ENCODE data around the gene RGS3.
"Not testable (repeated sequence)": the region's sequence is repeated elsewhere in the genome, so short reads cannot be mapped to it uniquely, and the experiment has no call there.

Gene RGS3

DNA sequence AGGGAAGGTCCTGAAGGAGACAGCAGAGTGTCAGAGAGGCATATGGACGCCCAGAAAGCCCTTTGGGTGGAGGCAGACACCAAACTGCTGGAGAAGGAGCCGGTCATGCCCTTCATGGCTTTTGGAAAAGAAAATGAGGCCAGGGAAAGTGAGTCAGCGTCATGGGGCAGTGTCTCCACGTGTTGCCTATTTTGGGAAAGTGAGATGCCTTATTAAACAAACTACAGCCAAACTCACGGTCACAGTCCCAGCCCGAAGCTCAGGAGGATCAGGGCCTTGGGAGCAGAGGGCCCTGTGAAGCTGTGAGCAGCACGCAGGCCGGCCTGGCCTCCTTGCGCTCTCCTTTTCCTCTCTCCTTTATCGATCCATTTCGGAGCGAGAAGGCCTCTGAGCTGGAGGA lies 25.0 kb downstream of the RGS3 start:
- DNase-seq (ENCODE audit: low spot score): no peak

DNA sequence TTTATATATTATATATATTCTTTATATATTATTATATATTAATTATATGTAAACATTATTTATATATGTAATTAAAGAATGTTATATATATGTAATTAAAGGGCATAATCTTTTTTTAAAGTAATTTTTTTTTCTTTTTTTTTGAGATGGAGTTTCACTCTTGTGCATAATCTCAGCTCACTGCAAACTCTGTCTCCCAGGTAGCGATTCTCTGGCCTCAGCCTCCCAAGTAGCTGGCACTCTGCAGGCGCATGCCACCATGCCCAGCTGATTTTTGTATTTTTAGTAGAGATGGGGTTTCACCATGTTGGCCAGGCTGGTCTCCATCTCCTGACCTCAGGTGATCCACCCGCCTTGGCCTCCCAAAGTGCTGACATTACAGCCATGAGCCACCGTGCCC lies 27.6 kb downstream of the RGS3 start:
- not testable (repeated sequence) for DNase-seq (ENCODE audit: low spot score)

- DNase-seq (ENCODE audit: low spot score): no peak
These were observed 29.0 kb downstream of the RGS3 start for GRCh38 chr9:113492343-113493202.

GRCh38 chr9:113493203-113493520 lies 29.6 kb downstream of the RGS3 start:
- no peak for DNase-seq (ENCODE audit: low spot score)

- DNase-seq (ENCODE audit: low spot score): no peak
These were observed 32.0 kb downstream of the RGS3 start for GRCh38 chr9:113495526-113495925.

GRCh38 chr9:113497051-113497450 lies 33.5 kb downstream of the RGS3 start:
- DNase-seq (ENCODE audit: low spot score): no peak

DNA sequence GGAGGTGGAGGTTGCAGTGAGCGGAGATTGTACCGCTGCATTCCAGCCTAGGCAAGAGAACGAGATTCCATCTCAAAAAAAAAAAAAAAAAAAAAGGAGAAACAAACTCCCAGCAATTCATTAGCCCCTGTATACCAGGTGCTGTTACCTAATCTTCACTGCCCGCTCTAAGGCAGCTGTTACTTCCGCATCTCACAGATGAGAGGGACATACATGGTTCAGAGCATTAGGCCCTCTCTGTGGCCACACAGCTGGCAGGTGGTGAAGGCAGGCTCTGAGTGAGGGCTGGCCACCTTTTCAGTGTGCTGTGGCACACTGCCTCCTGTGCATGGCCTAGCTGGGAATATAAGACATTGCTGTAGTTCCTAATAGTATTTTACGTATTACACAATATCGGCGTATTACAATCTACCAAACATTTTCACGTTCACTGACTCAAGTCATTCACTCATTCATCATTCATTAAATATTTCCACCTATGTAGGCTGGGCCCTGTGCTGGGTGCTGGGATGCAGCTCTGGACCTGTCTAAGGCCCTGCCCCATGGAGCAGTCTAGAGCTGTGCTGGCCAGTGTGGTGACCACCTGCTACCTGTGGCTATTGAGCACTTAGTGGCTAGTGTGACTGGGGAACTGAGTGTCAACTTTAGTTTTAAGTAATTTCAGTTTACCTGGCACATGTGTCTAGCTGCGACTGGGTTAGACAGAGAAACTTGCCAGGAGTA lies 35.8 kb downstream of the RGS3 start:
- DNase-seq (ENCODE audit: low spot score): no peak

GRCh38 chr9:113499876-113500497 lies 36.5 kb downstream of the RGS3 start:
- no peak for DNase-seq (ENCODE audit: low spot score)

DNA sequence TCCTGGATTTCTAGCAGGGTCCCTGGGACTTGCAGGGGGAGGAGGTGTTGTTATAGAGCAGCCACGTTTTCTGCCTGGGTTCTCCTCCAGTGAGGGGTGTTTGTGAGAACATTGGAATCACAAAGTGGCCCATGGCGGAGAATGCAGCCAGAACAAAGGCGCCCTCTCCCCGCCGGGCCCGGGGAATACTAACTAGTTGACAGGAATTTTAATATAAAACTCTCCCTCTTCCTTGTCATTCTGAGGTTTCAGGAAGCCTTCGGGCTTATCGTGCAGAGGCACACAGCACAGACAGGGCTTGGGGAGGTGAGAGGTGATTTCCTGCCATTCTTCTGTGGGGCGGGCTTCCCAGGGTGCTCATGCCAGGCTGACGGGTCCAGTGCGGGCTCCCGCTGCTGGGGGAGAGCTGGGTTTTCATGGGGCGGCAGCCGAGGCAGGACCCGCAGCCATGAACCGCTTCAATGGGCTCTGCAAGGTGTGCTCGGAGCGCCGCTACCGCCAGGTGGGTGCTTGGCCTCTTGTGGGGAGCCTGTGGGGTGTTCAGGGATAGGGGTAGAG lies 37.7 kb downstream of the RGS3 start:
- no peak for DNase-seq (ENCODE audit: low spot score)

DNA sequence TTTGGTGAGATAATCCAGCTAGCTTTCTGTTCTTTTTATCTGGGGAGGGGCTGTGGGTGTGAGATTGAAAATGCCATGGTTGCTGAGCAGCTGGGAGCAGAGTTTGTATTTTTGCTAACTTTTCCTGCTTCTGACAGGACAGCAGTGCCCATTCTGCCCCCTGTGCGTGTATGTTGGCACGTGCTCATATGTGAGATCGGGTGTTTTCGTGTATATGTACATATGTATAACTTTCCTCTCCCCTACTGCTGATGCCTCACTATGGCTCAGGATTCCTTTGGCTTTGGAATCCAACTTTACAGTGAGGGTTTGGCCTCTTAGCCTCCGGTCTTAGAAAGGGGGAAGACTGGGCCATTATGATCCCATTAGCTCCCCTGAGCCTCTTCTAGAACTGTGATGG lies 38.3 kb downstream of the RGS3 start:
- DNase-seq (ENCODE audit: low spot score): no peak

- no peak for DNase-seq (ENCODE audit: low spot score)
These were observed 39.0 kb downstream of the RGS3 start for GRCh38 chr9:113502427-113503034.

GRCh38 chr9:113503131-113503541 lies 39.6 kb downstream of the RGS3 start:
- DNase-seq (ENCODE audit: low spot score): no peak

DNA sequence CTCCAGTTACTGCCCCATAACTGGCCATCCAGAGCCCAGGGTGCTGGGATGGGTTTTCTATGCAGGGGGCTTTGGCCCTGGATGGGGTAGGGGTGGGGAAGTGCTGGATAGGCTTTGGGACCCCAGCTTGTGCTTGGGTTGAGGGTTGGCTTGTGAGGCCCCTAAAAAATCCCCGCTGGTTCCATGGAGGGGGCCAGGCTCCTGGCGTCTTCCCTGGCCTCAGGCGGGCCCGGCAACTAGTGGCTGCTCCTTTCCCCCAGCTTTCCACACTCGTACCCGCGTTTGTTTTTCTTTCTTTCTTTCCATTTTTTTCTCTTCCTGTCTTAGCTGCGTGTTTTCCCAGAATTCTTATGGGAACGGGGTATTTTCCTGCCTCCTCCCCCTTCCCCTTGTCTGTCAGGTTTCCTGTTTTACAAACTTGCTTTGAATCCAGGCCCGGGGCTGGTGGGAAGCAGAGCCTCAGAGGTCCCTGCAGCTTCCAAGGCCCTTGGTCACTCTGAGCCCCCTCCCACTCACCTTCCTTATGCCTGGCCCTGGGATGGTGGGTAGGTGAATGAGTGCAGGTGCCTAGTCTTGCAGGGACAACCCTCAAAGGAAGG lies 40.2 kb downstream of the RGS3 start:
- no peak for DNase-seq (ENCODE audit: low spot score)

- DNase-seq (ENCODE audit: low spot score): peak; percentile 30
These were observed 41.4 kb downstream of the RGS3 start for GRCh38 chr9:113504725-113505590.

DNA sequence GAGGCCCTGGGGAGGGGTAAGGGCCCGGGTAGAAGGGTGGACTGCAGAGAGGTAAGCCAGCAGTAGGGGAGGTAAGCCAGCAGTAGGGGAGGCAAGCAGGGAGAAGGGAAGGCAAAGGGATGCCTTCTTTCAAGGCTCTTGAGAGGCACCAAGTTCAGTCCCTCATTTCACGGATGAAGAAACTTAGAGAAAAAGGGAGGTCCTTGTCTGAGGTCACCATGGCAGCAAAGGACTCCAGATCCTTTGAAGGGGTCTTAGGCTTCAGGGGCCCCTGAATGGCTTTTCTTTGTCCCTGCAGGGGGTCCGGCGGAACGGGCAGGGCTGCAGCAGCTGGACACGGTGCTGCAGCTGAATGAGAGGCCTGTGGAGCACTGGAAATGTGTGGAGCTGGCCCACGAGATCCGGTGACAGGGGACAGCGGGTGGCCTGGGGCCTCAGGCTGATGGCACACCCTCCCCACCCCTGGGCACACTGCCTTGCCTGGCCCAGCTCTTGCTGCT lies 42.6 kb downstream of the RGS3 start:
- DNase-seq (ENCODE audit: low spot score): no peak

GRCh38 chr9:113507256-113507655 lies 43.7 kb downstream of the RGS3 start:
- DNase-seq (ENCODE audit: low spot score): no peak

- no peak for DNase-seq (ENCODE audit: low spot score)
These were observed 44.7 kb downstream of the RGS3 start for GRCh38 chr9:113508111-113508749.

- DNase-seq (ENCODE audit: low spot score): no peak
These were observed 45.9 kb downstream of the RGS3 start for GRCh38 chr9:113509463-113509862.

GRCh38 chr9:113511047-113511521 lies 47.6 kb downstream of the RGS3 start:
- DNase-seq (ENCODE audit: low spot score): no peak
